Progenitor cell of endocrine pancreas (in vitro differentiated cells): Measurements from ENCODE around the gene EIF5B. TPM values are rescaled to one million over a fixed set of nuclear protein-coding genes. Genes with fewer than 3 reads are reported as not detected.
"Not testable (repeated sequence)": the region's sequence is repeated elsewhere in the genome, so short reads cannot be mapped to it uniquely, and the experiment has no call there.

ENCODE experiments used
- DNase-seq: peaks from one replicate; pipeline ENCODE4 v3.0.0; 2021; ENCODE audit warnings: low spot score; ENCODE audit not compliant: unreplicated experiment
- H3K27ac Mint-ChIP-seq: 2 replicates; pipeline ENCODE4 v1.8.0; 2021; ENCODE audit warnings: mild to moderate bottlenecking, moderate library complexity, mixed read lengths
- H3K27me3 Mint-ChIP-seq: 2 replicates; pipeline ENCODE4 v1.8.0; 2021; ENCODE audit warnings: mixed read lengths
- H3K36me3 Mint-ChIP-seq: 2 replicates; pipeline ENCODE4 v1.8.0; 2022; ENCODE audit warnings: mixed read lengths; ENCODE audit not compliant: insufficient read depth
- H3K4me1 Mint-ChIP-seq: 2 replicates; pipeline ENCODE4 v1.8.0; 2021; ENCODE audit warnings: low read depth, mixed read lengths
- H3K4me3 Mint-ChIP-seq: 2 replicates; pipeline ENCODE4 v1.8.0; 2021; ENCODE audit warnings: low read depth, mild to moderate bottlenecking, moderate library complexity, mixed read lengths
- H3K9me3 Mint-ChIP-seq: 2 replicates; pipeline ENCODE4 v1.8.0; 2021; ENCODE audit warnings: low read depth, mixed read lengths
- total RNA-seq: library from RNA; stranded (reverse); gene quantifications from 2 replicates; pipeline ENCODE4 v1.2.1, GENCODE V29; 2021
- TF ChIP-seq, protein P1 (sequence below): fragments of 200-600 bp; sonication (generic); IDR thresholded peaks from one replicate; pipeline ENCODE4 v1.5.0; 2021; ENCODE audit warnings: antibody characterized with exemption, mild to moderate bottlenecking; ENCODE audit not compliant: unreplicated experiment

Gene EIF5B
- total RNA-seq, 1 donor from 2014 or later, result 40.1 TPM

DNA sequence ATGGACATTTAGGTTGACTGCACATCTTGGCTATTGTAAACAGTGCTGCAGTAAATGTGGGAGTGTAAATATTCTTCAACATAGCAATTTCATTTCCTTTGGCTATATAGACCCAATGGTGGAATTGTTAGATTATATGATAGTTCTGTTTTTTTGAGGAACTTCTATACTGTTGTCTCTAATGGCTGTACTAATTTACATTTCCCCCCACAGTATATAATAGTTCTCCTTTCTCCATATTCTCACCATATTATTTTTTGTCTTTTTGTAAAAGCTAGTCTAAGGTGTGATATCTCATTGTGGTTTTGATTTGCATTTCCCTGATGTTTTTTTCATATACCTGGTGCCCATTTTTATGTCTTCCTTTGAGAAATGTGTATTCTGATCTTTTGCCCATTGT, 13.0 kb downstream of the EIF5B start:
- Mint-ChIP-seq H3K4me3 (no peak overlapping the region), H3K4me1 (peaks cover 3% of the 10 kb centered on the region), H3K9me3 (no peaks in the 10 kb centered on the region), H3K27ac (no peak overlapping the region), H3K27me3 (no peaks in the 10 kb centered on the region), H3K36me3 (no peaks in the 10 kb centered on the region)
- DNase-seq, result no peak
- TF ChIP-seq, protein P1, sequence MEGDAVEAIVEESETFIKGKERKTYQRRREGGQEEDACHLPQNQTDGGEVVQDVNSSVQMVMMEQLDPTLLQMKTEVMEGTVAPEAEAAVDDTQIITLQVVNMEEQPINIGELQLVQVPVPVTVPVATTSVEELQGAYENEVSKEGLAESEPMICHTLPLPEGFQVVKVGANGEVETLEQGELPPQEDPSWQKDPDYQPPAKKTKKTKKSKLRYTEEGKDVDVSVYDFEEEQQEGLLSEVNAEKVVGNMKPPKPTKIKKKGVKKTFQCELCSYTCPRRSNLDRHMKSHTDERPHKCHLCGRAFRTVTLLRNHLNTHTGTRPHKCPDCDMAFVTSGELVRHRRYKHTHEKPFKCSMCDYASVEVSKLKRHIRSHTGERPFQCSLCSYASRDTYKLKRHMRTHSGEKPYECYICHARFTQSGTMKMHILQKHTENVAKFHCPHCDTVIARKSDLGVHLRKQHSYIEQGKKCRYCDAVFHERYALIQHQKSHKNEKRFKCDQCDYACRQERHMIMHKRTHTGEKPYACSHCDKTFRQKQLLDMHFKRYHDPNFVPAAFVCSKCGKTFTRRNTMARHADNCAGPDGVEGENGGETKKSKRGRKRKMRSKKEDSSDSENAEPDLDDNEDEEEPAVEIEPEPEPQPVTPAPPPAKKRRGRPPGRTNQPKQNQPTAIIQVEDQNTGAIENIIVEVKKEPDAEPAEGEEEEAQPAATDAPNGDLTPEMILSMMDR, result no peak

GRCh38 chr2:99354070-99354469, 16.9 kb downstream of the EIF5B start:
- Mint-ChIP-seq H3K27ac (no peak overlapping the region), H3K4me1 (peaks cover 4% of the 10 kb centered on the region), H3K27me3 (no peaks in the 10 kb centered on the region), H3K4me3 (no peak overlapping the region), H3K9me3 (no peaks in the 10 kb centered on the region), H3K36me3 (no peaks in the 10 kb centered on the region)
- DNase-seq, result no peak
- TF ChIP-seq, protein P1, result no peak

DNA sequence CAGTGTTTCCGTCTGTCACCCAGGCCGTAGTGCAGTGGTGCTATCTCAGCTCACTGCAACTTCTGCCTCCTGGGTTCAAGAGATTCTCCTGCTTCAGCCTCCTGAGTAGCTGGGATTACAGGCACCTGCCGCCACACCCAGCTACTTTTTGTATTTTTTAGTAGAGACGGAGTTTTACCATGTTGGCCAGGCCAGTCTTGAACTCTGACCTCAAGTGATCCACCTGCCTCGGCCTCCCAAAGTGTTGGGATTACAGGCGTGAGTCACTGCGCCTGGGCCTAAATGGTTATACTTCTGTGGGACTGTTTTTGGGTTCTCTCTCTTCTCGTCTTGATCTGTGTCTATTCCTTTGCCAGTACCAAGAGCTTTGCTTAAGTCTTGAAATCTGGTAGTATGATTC, 17.6 kb downstream of the EIF5B start:
- not testable (repeated sequence) for H3K36me3 Mint-ChIP-seq, H3K27ac Mint-ChIP-seq, DNase-seq, H3K4me1 Mint-ChIP-seq, H3K4me3 Mint-ChIP-seq, H3K27me3 Mint-ChIP-seq, H3K9me3 Mint-ChIP-seq

DNA sequence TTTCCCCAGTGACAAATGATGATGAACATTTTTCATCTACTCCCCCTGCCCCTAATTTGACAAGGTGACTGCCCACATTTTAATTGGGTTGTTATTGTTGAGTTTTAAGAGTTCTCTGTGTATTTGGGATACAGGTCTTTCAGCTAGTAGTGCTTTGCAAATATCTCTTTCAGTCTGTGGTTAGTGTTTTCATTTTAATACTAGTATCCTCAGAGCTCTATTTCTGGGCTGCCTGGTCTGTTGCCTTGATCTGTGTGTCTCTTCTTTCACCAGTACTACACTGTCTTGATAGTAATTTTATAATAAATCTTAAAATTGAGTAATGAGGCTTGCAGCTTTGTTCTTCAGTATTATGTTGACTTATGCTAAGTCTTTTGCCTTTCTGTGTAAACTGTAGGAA, 19.7 kb downstream of the EIF5B start:
- Mint-ChIP-seq H3K4me1 (peaks cover 2% of the 10 kb centered on the region), H3K36me3 (peaks cover 7% of the 10 kb centered on the region), H3K9me3 (no peaks in the 10 kb centered on the region), H3K4me3 (no peak overlapping the region), H3K27ac (no peak overlapping the region), H3K27me3 (no peaks in the 10 kb centered on the region)
- no peak for DNase-seq
- TF ChIP-seq, protein P1, result no peak

DNA sequence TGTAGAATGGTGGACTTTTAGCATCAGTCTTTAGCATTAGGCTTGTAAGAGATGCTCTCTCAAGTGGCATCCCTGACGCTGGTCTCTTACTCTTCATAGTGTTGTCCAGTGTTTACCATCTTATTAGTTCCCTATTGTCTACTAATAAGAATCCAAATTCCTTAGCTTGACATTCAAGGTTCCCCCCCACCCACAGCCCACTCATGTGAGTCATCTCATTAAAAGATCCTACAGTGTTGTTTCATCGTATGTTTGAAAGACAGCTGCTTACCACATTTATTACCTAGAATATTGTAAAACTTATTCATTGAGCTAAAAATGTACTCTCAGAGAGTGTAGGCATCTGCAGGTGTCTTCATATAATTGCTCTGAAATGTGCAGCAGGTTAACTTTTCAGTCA, 28.5 kb downstream of the EIF5B start:
- H3K36me3 Mint-ChIP-seq, result peaks cover 29% of the 10 kb centered on the region

GRCh38 chr2:99368854-99369253, 31.7 kb downstream of the EIF5B start:
- peaks cover 40% of the 10 kb centered on the region for H3K36me3 Mint-ChIP-seq
- not testable (repeated sequence) for H3K4me3 Mint-ChIP-seq, H3K27me3 Mint-ChIP-seq, H3K4me1 Mint-ChIP-seq, H3K27ac Mint-ChIP-seq, H3K9me3 Mint-ChIP-seq, DNase-seq

More for the DNA sequence above, 28.5 kb downstream of the EIF5B start:
- Mint-ChIP-seq H3K27me3 (no peaks in the 10 kb centered on the region), H3K4me1 (no peaks in the 10 kb centered on the region), H3K27ac (no peak overlapping the region), H3K4me3 (no peak overlapping the region), H3K9me3 (no peaks in the 10 kb centered on the region)
- DNase-seq, result no peak
- TF ChIP-seq, protein P1, result no peak

GRCh38 chr2:99373144-99373543, 36.0 kb downstream of the EIF5B start:
- DNase-seq, result no peak
- Mint-ChIP-seq H3K9me3 (peaks cover 13% of the 10 kb centered on the region), H3K36me3 (peaks cover 49% of the 10 kb centered on the region), H3K27me3 (no peaks in the 10 kb centered on the region), H3K4me3 (no peak overlapping the region), H3K27ac (no peak overlapping the region), H3K4me1 (no peaks in the 10 kb centered on the region)
- TF ChIP-seq, protein P1, result no peak
